Lower leg skin (tissue), 4 donors: Measurements from ENCODE around the gene C17orf78. TPM values are rescaled to one million over a fixed set of nuclear protein-coding genes. Genes with fewer than 3 reads are reported as not detected.

Experiments used
- DNase-seq, 2 donors: peaks; one replicate each; pipeline ENCODE4 v3.0.0-alpha.2; 2019; ENCODE audit warnings: low spot score in 2 of 2
- H3K4me3 ChIP-seq: fragments of 200-600 bp; sonication (generic); 2 replicates; pipeline ENCODE4 v1.5.1; 2017; ENCODE audit warnings: mild to moderate bottlenecking, low read depth; ENCODE audit not compliant: poor library complexity, severe bottlenecking
- POLR2A ChIP-seq, 2 donors: fragments of 450-650 bp; IDR thresholded peaks; one replicate each; pipeline ENCODE4 v1.6.1; 2016 to 2017; ENCODE audit warnings: antibody characterized with exemption in 2 of 2, mild to moderate bottlenecking in 1 of 2, moderate library complexity in 1 of 2
- WGBS, 2 donors: methylation state at CpG; one replicate each; pipeline ENCODE4 v1.1.5; 2018; 5-methylcytosine and 5-hydroxymethylcytosine counted together
- intact Hi-C: fragments of 100-400 bp; cut with DNase I; formaldehyde crosslinking; loops from one replicate; pipeline ENCODE4 v1.15.0; 2023; ENCODE audit warnings: low total_unique reads
- total RNA-seq, 4 donors: library from RNA; depleted of rRNA; stranded (reverse); fragments of >200 nt; gene quantifications; one replicate each; pipeline ENCODE4 v1.1.0, GENCODE V29; 2016
- TF ChIP-seq, protein P1 (sequence below), 3 donors: fragments of 450-650 bp; IDR thresholded peaks; one replicate each; pipeline ENCODE4 v1.5.1; 2016; ENCODE audit warnings: antibody characterized with exemption in 3 of 3, mild to moderate bottlenecking in 3 of 3, moderate library complexity in 2 of 3

C17orf78 gene
- total RNA-seq, result not detected

DNA sequence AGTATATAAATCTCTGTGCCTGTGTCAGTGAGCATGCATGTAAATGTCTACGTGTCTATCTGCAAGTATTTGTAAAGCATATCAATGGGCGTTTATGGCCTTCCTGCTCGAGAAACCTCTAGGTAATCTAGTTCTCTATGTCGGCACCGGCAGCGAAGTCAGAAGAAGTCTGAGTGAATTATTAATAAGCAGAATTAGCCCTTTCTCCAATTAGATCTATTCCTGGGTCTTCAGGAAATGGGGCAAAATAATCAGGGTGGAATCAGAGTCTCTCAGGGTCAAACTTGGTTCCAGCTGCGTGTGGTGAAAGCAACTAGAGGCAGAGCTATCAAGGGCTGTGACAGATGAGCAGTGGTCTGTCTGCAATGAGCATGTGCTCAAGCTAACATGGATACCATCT lies at the start of gene C17orf78:
TSS of gene C17orf78 (plus strand) at position 280 of the 400 bp plus-strand sequence. CDS start at position 388, 108 bp downstream.
- WGBS, 2 donors, result 94 to 95% methylated on average over 7 of the region's 7 CpGs
- no peak within 1 kb of the TSS for H3K4me3 ChIP-seq
- intact Hi-C loops, result no loop called here
- TF ChIP-seq, protein P1, sequence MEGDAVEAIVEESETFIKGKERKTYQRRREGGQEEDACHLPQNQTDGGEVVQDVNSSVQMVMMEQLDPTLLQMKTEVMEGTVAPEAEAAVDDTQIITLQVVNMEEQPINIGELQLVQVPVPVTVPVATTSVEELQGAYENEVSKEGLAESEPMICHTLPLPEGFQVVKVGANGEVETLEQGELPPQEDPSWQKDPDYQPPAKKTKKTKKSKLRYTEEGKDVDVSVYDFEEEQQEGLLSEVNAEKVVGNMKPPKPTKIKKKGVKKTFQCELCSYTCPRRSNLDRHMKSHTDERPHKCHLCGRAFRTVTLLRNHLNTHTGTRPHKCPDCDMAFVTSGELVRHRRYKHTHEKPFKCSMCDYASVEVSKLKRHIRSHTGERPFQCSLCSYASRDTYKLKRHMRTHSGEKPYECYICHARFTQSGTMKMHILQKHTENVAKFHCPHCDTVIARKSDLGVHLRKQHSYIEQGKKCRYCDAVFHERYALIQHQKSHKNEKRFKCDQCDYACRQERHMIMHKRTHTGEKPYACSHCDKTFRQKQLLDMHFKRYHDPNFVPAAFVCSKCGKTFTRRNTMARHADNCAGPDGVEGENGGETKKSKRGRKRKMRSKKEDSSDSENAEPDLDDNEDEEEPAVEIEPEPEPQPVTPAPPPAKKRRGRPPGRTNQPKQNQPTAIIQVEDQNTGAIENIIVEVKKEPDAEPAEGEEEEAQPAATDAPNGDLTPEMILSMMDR (IDR thresholded peaks at IDR 0.05), result no peak
- no peak for DNase-seq

DNA sequence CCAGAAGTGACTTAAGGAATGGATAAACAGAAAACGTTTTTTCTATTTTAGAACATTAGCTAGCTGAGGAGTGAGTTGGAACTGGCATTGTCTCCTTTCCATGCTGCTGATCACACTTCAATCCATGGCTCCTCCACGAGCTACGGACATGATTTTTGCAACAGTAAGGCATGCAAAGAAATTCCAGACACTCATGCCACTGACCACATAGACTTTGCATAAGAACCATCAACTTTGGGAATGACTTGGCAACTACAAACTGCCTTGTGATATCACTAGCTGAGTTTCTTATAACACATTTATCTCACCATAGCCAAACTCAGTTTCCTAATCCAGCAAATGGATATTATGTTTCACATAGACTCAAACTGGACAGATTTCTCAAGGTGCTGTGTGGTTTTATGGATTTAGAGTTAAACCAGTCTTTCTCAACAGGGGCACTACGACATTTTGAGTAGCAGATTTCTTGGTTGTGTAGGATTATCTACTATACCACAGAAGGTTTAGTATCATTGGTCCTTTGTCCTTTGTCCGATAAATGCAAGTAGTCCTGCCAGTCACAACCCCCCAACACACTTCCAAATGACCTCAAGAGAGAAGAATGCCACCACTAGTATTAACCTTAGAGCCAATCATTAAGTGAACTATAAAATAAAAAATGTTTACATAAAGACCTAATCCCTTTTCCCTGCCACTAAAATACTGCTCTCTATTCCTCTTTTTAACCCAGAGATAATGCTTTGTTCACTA lies 48.3 kb upstream of the C17orf78 start:
- WGBS, 2 donors, result 84 to 88% methylated on average over 5 of the region's 5 CpGs
- TF ChIP-seq, protein P1 (IDR thresholded peaks at IDR 0.05), result no peak
- no peak for TF ChIP-seq POLR2A (IDR thresholded peaks at IDR 0.05)
- no peak overlapping the region for H3K4me3 ChIP-seq
- no peak for DNase-seq
- intact Hi-C loops, result no loop called here

DNA sequence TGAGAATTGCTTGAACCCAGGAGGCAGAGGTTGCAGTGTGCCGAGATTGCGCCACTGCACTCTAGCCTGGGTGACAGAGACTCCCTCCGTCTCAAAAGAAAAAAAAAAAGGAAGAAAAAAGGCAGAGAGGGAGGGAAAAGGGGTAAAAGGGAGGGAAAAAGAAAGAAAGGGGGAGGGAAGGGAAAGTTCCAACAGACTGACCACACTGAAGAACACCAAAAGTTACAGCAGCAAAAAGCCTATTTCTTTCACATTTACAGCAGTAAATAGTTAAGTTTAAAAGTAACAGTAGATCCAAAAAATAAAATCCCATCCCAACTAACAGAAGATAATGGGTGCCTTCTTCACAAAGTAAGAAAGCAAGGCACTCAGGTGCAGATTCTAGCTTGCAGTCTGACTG lies 36.9 kb upstream of the C17orf78 start:
- intact Hi-C loops, result no loop called here
- H3K4me3 ChIP-seq, result no peak overlapping the region
- TF ChIP-seq, protein P1 (IDR thresholded peaks at IDR 0.05), result no peak
- no peak for TF ChIP-seq POLR2A (IDR thresholded peaks at IDR 0.05)
- no peak for DNase-seq
- 90 to 96% methylated on average over 3 of the region's 3 CpGs for WGBS, 2 donors

DNA sequence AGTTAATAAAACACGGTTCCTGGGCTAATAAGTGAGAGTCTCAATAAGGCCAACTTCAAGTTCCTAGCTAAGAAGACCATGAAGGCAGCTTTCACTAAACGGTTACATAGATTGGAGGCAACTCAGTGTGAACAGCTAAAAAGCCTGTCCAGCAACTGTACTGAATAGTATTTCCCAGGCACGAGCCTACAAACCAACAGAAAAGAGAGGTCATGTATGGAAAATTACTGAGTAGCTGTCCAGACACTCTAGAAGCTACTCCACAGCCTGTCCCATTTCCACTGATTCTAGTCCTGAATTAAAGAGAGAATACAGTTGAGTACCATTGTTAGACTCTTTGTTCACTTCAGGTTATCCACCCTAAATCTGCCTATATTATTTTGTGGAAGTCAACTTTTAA lies 36.5 kb upstream of the C17orf78 start:
- no peak overlapping the region for H3K4me3 ChIP-seq
- WGBS, 2 donors, result 77 to 92% methylated on average over 3 of the region's 3 CpGs
- intact Hi-C loops, result no loop called here
- TF ChIP-seq, protein P1 (IDR thresholded peaks at IDR 0.05), result no peak
- TF ChIP-seq POLR2A (IDR thresholded peaks at IDR 0.05), result no peak
- DNase-seq, result no peak

DNA sequence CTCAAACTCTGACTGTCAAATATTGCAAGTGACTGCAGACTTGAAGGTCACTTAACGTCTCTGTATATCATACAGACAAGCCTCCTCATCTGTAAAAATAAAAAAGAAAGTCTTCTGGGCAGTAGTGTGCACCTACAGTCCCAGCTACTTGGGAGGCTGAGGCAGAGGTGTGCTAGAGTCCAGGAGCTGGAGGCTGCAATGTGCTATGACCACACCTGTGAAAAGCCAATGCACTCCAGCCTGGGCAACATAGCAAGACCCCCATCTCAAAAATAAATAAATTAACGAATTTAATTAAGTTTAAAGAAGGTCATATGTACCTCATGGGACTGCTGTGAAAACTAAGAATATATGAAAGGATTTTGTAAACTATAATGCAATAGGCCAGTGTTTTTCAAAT lies 35.0 kb upstream of the C17orf78 start:
- H3K4me3 ChIP-seq, result no peak overlapping the region
- DNase-seq, result peak in 1 of 2 donors; percentile 3
- no peak for TF ChIP-seq POLR2A (IDR thresholded peaks at IDR 0.05)
- TF ChIP-seq, protein P1 (IDR thresholded peaks at IDR 0.05), result no peak
- intact Hi-C loops, result no loop called here
- WGBS, 2 donors, result 87 to 90% methylated on average over 2 of the region's 2 CpGs

DNA sequence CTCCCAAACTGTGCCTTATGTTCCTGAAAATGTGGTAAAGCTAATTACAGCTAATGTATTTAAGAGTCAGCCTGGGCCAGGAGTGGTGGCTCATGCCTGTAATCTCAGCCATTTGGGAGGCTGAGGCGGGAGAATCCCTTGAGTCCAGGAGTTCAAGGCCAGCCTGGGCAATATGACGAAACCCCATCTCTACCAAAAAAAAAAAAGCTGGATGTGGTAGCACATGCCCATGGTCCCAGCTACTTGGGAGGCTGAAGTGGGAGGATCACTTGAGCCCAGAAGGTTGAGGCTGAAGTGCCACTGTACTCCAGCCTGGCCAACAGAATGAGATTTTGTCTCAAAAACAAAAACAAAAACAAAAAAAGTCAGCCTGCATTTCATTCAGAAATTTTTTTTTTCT lies 33.2 kb upstream of the C17orf78 start:
- intact Hi-C loops, result no loop called here
- 46 to 100% methylated on average over 2 of the region's 2 CpGs for WGBS, 2 donors
- no peak overlapping the region for H3K4me3 ChIP-seq
- DNase-seq, result no peak
- TF ChIP-seq, protein P1 (IDR thresholded peaks at IDR 0.05), result no peak
- TF ChIP-seq POLR2A (IDR thresholded peaks at IDR 0.05), result no peak
